Measurements from ENCODE around the gene CISD1.
"Not testable (repeated sequence)": the region's sequence is repeated elsewhere in the genome, so short reads cannot be mapped to it uniquely, and the experiment has no call there.

The CISD1 gene

GRCh38 chr10:58229856-58230255 lies 39.1 kb upstream of the CISD1 start:
- not testable (repeated sequence) for H2BK120ac ChIP-seq (ENCODE audit: low read depth, low read length); H3K27ac ChIP-seq (ENCODE audit: low read length, poor library complexity, severe bottlenecking); H3K14ac ChIP-seq (ENCODE audit: low read length in 2 of 2); DNase-seq; H3K4ac ChIP-seq (ENCODE audit: low read depth in 1 of 2, low read length in 2 of 2); H3K4me1 ChIP-seq (ENCODE audit: control insufficient read depth, insufficient read depth, low read depth, low read length); H2BK15ac ChIP-seq (ENCODE audit: low read depth, poor library complexity, severe bottlenecking); H2AK5ac ChIP-seq (ENCODE audit: low read length, severe bottlenecking); H3K9me3 ChIP-seq (ENCODE audit: control insufficient read depth, low read length); H2BK12ac ChIP-seq (ENCODE audit: low read length in 2 of 2); H3K23ac ChIP-seq (ENCODE audit: low read length in 2 of 2); H4K8ac ChIP-seq (ENCODE audit: low read length); H3K27me3 ChIP-seq (ENCODE audit: control insufficient read depth in 1 of 2, insufficient read depth in 1 of 2, low read length in 2 of 2); H3K9ac ChIP-seq (ENCODE audit: low read length); H4K91ac ChIP-seq (ENCODE audit: low read length); H2AFZ ChIP-seq (ENCODE audit: low read depth, low read length); H3K18ac ChIP-seq (ENCODE audit: low read depth in 1 of 2, low read length in 2 of 2); H2BK5ac ChIP-seq (ENCODE audit: low read depth, low read length, poor library complexity, severe bottlenecking); H3K4me2 ChIP-seq (ENCODE audit: low read length, poor library complexity, severe bottlenecking)
- Histone ChIP-seq H3K79me1 (replicated peaks; ENCODE audit: low read length, poor library complexity, severe bottlenecking) (peaks cover 10% of the 10 kb centered on the region), H3K36me3 (ENCODE audit: control insufficient read depth in 1 of 2, insufficient read depth in 2 of 2, low read depth in 1 of 2, low read length in 2 of 2) (peaks cover 6 to 37% of the 10 kb centered on the region in 2 experiments), H3K4me3 (ENCODE audit: insufficient read depth in 1 of 2, low read depth in 1 of 2, low read length in 2 of 2) (peak overlapping the region in 1 of 2 experiments; percentile 1)
- whole genome bisulfite sequencing: 94% methylated on average over 7 of the region's 7 CpGs

GRCh38 chr10:58237014-58237834 lies 31.7 kb upstream of the CISD1 start:
- Histone ChIP-seq H3K4ac (ENCODE audit: low read depth in 1 of 2, low read length in 2 of 2) (no peak overlapping the region), H3K79me1 (replicated peaks; ENCODE audit: low read length, poor library complexity, severe bottlenecking) (peaks cover 6% of the 10 kb centered on the region)
- WGBS: 0% methylated on average over 2 of the region's 3 CpGs

DNA sequence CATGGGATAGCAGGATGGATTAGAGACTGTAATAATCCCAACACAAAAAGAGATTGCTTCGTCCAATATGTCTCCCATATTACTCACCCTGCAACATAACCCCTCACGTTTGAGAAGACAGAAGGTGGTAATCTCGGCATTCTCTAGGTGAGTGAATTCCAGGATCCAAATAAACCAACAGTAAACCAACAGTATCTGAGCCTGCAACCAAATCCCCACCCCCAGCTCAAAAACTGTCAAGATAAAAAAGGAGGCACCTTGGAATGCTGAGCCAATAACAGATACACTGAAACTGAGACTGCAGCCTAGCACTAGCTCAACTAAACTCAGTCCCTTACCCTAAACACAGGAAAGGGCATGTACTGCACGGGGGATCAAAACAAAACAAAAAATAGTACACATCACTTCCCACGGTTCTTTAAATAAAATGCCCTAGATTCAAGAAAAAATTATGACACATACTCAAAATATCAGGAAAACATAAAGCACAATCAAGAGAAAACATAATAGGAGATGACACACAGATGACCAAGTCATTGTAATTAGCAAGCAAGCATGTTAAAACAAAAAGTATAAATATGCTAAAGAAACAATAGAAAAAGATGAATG lies 29.3 kb upstream of the CISD1 start:
- no peak overlapping the region for H2BK15ac ChIP-seq (ENCODE audit: low read depth, poor library complexity, severe bottlenecking)
- peak overlapping the region; percentile 1 for H3K27ac ChIP-seq (ENCODE audit: low read length, poor library complexity, severe bottlenecking)
- H3K4me1 ChIP-seq (ENCODE audit: control insufficient read depth, insufficient read depth, low read depth, low read length): peaks cover 8% of the 10 kb centered on the region
- H3K9ac ChIP-seq (ENCODE audit: low read length): no peak overlapping the region
- peak overlapping the region in 1 of 2 experiments; percentile 16 for H2BK12ac ChIP-seq (ENCODE audit: low read length in 2 of 2)
- peak overlapping the region; percentile 11 for H3K4me2 ChIP-seq (ENCODE audit: low read length, poor library complexity, severe bottlenecking)
- H2AK5ac ChIP-seq (ENCODE audit: low read length, severe bottlenecking): peak overlapping the region; percentile 39
- H3K36me3 ChIP-seq (ENCODE audit: control insufficient read depth in 1 of 2, insufficient read depth in 2 of 2, low read depth in 1 of 2, low read length in 2 of 2): peaks cover 4 to 21% of the 10 kb centered on the region in 2 experiments
- WGBS: 59% methylated on average over 5 of the region's 5 CpGs
- no peak overlapping the region for H3K14ac ChIP-seq (ENCODE audit: low read length in 2 of 2)
- H3K18ac ChIP-seq (ENCODE audit: low read depth in 1 of 2, low read length in 2 of 2): no peak overlapping the region
- H2AFZ ChIP-seq (ENCODE audit: low read depth, low read length): no peak overlapping the region
- H3K27me3 ChIP-seq (ENCODE audit: control insufficient read depth in 1 of 2, insufficient read depth in 1 of 2, low read length in 2 of 2): no peaks in the 10 kb centered on the region
- no peak for DNase-seq
- no peak overlapping the region for H2BK120ac ChIP-seq (ENCODE audit: low read depth, low read length)
- H3K9me3 ChIP-seq (ENCODE audit: control insufficient read depth, low read length): no peaks in the 10 kb centered on the region
- H4K91ac ChIP-seq (ENCODE audit: low read length): no peak overlapping the region
- no peak overlapping the region for H3K4me3 ChIP-seq (ENCODE audit: insufficient read depth in 1 of 2, low read depth in 1 of 2, low read length in 2 of 2)
- no peak overlapping the region for H3K23ac ChIP-seq (ENCODE audit: low read length in 2 of 2)
- no peak overlapping the region for H4K8ac ChIP-seq (ENCODE audit: low read length)
- no peak overlapping the region for H2BK5ac ChIP-seq (ENCODE audit: low read depth, low read length, poor library complexity, severe bottlenecking)
- no peak overlapping the region for H3K4ac ChIP-seq (ENCODE audit: low read depth in 1 of 2, low read length in 2 of 2)
- H3K79me1 ChIP-seq (replicated peaks; ENCODE audit: low read length, poor library complexity, severe bottlenecking): peaks cover 9% of the 10 kb centered on the region

More at GRCh38 chr10:58237014-58237834, 31.7 kb upstream of the CISD1 start:
- Histone ChIP-seq H3K9ac (ENCODE audit: low read length) (no peak overlapping the region), H2BK15ac (ENCODE audit: low read depth, poor library complexity, severe bottlenecking) (no peak overlapping the region), H3K14ac (ENCODE audit: low read length in 2 of 2) (no peak overlapping the region), H2AK5ac (ENCODE audit: low read length, severe bottlenecking) (peak overlapping the region; percentile 38), H2AFZ (ENCODE audit: low read depth, low read length) (no peak overlapping the region), H3K9me3 (ENCODE audit: control insufficient read depth, low read length) (no peaks in the 10 kb centered on the region), H3K23ac (ENCODE audit: low read length in 2 of 2) (no peak overlapping the region), H3K4me3 (ENCODE audit: insufficient read depth in 1 of 2, low read depth in 1 of 2, low read length in 2 of 2) (no peak overlapping the region), H3K27ac (ENCODE audit: low read length, poor library complexity, severe bottlenecking) (peak overlapping the region; percentile 78), H3K4me1 (ENCODE audit: control insufficient read depth, insufficient read depth, low read depth, low read length) (peaks cover 6% of the 10 kb centered on the region), H3K27me3 (ENCODE audit: control insufficient read depth in 1 of 2, insufficient read depth in 1 of 2, low read length in 2 of 2) (no peaks in the 10 kb centered on the region), H2BK12ac (ENCODE audit: low read length in 2 of 2) (no peak overlapping the region), H3K4me2 (ENCODE audit: low read length, poor library complexity, severe bottlenecking) (no peak overlapping the region), H2BK5ac (ENCODE audit: low read depth, low read length, poor library complexity, severe bottlenecking) (no peak overlapping the region), H4K91ac (ENCODE audit: low read length) (no peak overlapping the region), H3K36me3 (ENCODE audit: control insufficient read depth in 1 of 2, insufficient read depth in 2 of 2, low read depth in 1 of 2, low read length in 2 of 2) (peaks cover 0 to 21% of the 10 kb centered on the region in 2 experiments), H3K18ac (ENCODE audit: low read depth in 1 of 2, low read length in 2 of 2) (no peak overlapping the region), H2BK120ac (ENCODE audit: low read depth, low read length) (no peak overlapping the region), H4K8ac (ENCODE audit: low read length) (no peak overlapping the region)
- DNase-seq: peak; percentile 90

DNA sequence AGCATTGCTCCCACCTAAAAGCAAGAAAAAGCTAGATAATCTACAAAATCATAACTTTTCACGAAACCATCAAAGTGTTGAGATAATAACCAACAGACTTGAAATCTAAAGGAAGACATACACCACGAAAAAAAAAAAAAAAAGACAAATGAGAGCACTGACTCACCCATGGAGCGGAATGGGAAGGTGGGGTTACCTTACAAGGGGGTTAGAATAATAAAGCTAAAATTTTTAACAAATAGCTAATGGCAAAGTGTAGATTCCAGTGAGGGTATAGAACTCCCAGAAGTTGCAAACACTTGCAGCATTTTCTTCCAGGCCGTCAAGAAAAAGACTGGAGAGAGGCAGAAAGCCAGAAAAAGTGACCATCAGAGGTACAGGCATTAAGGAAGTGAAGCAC lies 28.4 kb upstream of the CISD1 start:
- Histone ChIP-seq H2BK12ac (ENCODE audit: low read length in 2 of 2) (no peak overlapping the region), H3K23ac (ENCODE audit: low read length in 2 of 2) (no peak overlapping the region), H3K4me2 (ENCODE audit: low read length, poor library complexity, severe bottlenecking) (peak overlapping the region; percentile 35), H2BK5ac (ENCODE audit: low read depth, low read length, poor library complexity, severe bottlenecking) (no peak overlapping the region), H3K27ac (ENCODE audit: low read length, poor library complexity, severe bottlenecking) (peak overlapping the region; percentile 82), H3K4me1 (ENCODE audit: control insufficient read depth, insufficient read depth, low read depth, low read length) (peaks cover 8% of the 10 kb centered on the region), H3K9ac (ENCODE audit: low read length) (no peak overlapping the region), H3K14ac (ENCODE audit: low read length in 2 of 2) (no peak overlapping the region), H3K79me1 (replicated peaks; ENCODE audit: low read length, poor library complexity, severe bottlenecking) (peaks cover 10% of the 10 kb centered on the region), H2BK120ac (ENCODE audit: low read depth, low read length) (no peak overlapping the region), H4K91ac (ENCODE audit: low read length) (no peak overlapping the region), H4K8ac (ENCODE audit: low read length) (no peak overlapping the region), H3K4me3 (ENCODE audit: insufficient read depth in 1 of 2, low read depth in 1 of 2, low read length in 2 of 2) (no peak overlapping the region), H2AFZ (ENCODE audit: low read depth, low read length) (no peak overlapping the region), H3K27me3 (ENCODE audit: control insufficient read depth in 1 of 2, insufficient read depth in 1 of 2, low read length in 2 of 2) (no peaks in the 10 kb centered on the region), H2AK5ac (ENCODE audit: low read length, severe bottlenecking) (no peak overlapping the region), H3K4ac (ENCODE audit: low read depth in 1 of 2, low read length in 2 of 2) (no peak overlapping the region), H3K18ac (ENCODE audit: low read depth in 1 of 2, low read length in 2 of 2) (no peak overlapping the region), H3K9me3 (ENCODE audit: control insufficient read depth, low read length) (no peaks in the 10 kb centered on the region), H2BK15ac (ENCODE audit: low read depth, poor library complexity, severe bottlenecking) (no peak overlapping the region), H3K36me3 (ENCODE audit: control insufficient read depth in 1 of 2, insufficient read depth in 2 of 2, low read depth in 1 of 2, low read length in 2 of 2) (peaks cover 4 to 19% of the 10 kb centered on the region in 2 experiments)
- no peak for DNase-seq
- WGBS: 91% methylated on average over 3 of the region's 4 CpGs

Measured in mesenchymal stem cell (in vitro differentiated cells and primary cell).